ENCODE data around the gene PLA2G6. TPM values are rescaled to one million over a fixed set of nuclear protein-coding genes. Genes with fewer than 3 reads are reported as not detected.

The PLA2G6 gene
- total and polyA plus RNA-seq, 2 of the 13 experiments (the other 11 are each of a cell fraction or from before 2014, with no cell fraction given): 4.8 to 11.5 TPM

DNA sequence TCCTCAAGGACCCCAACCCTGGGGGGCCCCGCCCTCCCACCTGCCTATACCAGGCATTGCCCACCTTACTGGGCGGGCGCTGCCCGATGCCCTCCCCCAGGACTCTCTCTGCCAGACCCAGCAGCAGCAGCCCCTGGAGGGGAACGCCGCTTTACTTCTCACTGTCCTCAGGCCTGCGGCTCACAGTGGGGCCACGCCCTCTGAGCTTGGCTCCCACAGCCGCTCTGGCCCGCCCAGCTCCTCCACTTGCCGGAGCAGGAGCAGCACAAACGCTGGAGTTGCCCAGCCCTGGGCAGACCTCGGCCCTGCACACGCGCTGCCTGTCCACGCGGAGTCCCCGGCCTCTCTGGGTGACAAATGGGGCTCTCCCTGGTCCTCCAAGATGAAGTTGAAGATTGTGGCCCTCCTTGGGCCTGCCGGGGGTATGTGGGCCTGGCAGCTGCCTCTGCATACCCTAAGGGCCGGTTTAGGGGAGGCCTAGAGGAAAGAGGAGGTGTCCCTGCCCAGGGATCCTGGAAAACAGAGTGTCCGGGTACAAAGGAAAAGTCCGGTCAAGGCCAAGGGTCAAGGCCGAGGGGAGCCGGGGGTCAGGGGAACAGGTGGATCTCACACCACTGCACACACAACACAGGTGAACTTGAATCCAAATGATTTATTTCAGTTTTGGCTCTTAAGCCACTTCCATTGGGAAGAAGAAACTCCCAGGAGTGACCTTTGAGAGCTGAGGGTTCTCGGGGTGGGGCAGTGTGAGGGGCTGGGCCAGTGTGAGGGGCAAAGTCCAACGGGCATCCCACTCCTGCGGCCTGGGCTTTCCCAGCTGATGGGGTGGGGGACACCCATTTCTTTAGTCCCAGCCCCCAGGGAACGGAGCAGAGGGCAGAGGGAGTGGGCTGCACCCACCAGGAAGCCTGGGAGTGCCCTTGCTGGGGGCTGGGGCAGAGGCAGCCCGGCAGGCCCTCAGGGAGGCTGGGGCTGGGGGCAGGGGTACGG lies 70.5 kb downstream of the PLA2G6 start (continued):
- TF ChIP-seq, protein P1, sequence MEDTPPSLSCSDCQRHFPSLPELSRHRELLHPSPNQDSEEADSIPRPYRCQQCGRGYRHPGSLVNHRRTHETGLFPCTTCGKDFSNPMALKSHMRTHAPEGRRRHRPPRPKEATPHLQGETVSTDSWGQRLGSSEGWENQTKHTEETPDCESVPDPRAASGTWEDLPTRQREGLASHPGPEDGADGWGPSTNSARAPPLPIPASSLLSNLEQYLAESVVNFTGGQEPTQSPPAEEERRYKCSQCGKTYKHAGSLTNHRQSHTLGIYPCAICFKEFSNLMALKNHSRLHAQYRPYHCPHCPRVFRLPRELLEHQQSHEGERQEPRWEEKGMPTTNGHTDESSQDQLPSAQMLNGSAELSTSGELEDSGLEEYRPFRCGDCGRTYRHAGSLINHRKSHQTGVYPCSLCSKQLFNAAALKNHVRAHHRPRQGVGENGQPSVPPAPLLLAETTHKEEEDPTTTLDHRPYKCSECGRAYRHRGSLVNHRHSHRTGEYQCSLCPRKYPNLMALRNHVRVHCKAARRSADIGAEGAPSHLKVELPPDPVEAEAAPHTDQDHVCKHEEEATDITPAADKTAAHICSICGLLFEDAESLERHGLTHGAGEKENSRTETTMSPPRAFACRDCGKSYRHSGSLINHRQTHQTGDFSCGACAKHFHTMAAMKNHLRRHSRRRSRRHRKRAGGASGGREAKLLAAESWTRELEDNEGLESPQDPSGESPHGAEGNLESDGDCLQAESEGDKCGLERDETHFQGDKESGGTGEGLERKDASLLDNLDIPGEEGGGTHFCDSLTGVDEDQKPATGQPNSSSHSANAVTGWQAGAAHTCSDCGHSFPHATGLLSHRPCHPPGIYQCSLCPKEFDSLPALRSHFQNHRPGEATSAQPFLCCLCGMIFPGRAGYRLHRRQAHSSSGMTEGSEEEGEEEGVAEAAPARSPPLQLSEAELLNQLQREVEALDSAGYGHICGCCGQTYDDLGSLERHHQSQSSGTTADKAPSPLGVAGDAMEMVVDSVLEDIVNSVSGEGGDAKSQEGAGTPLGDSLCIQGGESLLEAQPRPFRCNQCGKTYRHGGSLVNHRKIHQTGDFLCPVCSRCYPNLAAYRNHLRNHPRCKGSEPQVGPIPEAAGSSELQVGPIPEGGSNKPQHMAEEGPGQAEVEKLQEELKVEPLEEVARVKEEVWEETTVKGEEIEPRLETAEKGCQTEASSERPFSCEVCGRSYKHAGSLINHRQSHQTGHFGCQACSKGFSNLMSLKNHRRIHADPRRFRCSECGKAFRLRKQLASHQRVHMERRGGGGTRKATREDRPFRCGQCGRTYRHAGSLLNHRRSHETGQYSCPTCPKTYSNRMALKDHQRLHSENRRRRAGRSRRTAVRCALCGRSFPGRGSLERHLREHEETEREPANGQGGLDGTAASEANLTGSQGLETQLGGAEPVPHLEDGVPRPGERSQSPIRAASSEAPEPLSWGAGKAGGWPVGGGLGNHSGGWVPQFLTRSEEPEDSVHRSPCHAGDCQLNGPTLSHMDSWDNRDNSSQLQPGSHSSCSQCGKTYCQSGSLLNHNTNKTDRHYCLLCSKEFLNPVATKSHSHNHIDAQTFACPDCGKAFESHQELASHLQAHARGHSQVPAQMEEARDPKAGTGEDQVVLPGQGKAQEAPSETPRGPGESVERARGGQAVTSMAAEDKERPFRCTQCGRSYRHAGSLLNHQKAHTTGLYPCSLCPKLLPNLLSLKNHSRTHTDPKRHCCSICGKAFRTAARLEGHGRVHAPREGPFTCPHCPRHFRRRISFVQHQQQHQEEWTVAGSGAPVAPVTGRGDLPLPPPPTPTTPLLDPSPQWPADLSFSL (CRISPR knock-in tag; IDR thresholded peaks at IDR 0.05): no peak
- TF ChIP-seq, protein P2, sequence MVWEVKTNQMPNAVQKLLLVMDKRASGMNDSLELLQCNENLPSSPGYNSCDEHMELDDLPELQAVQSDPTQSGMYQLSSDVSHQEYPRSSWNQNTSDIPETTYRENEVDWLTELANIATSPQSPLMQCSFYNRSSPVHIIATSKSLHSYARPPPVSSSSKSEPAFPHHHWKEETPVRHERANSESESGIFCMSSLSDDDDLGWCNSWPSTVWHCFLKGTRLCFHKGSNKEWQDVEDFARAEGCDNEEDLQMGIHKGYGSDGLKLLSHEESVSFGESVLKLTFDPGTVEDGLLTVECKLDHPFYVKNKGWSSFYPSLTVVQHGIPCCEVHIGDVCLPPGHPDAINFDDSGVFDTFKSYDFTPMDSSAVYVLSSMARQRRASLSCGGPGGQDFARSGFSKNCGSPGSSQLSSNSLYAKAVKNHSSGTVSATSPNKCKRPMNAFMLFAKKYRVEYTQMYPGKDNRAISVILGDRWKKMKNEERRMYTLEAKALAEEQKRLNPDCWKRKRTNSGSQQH (CRISPR knock-in tag; IDR thresholded peaks at IDR 0.05; ENCODE audit: low read depth): 0 out of 2 replicates have a peak, but pooled peaks have one; percentile 24
- TF ChIP-seq ZMYM4 (CRISPR knock-in tag; IDR thresholded peaks at IDR 0.05): peak; percentile 31; the same call in 1 of the 2 replicates
- no peak for TF ChIP-seq MTF1 (CRISPR knock-in tag; IDR thresholded peaks at IDR 0.05)
- no peak for TF ChIP-seq ZSCAN30 (CRISPR knock-in tag; IDR thresholded peaks at IDR 0.05)
- peak; percentile 32; the same call in 1 of the 2 replicates for TF ChIP-seq ZC3H13 (CRISPR knock-in tag; IDR thresholded peaks at IDR 0.05)
- TF ChIP-seq KDM5A (IDR thresholded peaks at IDR 0.05; ENCODE audit: borderline replicate concordance, low read length): no peak; the same call in 1 of the 2 replicates
- TF ChIP-seq, protein P3, sequence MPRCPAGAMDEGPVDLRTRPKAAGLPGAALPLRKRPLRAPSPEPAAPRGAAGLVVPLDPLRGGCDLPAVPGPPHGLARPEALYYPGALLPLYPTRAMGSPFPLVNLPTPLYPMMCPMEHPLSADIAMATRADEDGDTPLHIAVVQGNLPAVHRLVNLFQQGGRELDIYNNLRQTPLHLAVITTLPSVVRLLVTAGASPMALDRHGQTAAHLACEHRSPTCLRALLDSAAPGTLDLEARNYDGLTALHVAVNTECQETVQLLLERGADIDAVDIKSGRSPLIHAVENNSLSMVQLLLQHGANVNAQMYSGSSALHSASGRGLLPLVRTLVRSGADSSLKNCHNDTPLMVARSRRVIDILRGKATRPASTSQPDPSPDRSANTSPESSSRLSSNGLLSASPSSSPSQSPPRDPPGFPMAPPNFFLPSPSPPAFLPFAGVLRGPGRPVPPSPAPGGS (CRISPR knock-in tag; IDR thresholded peaks at IDR 0.05): 0 out of 2 replicates have a peak, but pooled peaks have one; percentile 21
- TF ChIP-seq, protein P4, sequence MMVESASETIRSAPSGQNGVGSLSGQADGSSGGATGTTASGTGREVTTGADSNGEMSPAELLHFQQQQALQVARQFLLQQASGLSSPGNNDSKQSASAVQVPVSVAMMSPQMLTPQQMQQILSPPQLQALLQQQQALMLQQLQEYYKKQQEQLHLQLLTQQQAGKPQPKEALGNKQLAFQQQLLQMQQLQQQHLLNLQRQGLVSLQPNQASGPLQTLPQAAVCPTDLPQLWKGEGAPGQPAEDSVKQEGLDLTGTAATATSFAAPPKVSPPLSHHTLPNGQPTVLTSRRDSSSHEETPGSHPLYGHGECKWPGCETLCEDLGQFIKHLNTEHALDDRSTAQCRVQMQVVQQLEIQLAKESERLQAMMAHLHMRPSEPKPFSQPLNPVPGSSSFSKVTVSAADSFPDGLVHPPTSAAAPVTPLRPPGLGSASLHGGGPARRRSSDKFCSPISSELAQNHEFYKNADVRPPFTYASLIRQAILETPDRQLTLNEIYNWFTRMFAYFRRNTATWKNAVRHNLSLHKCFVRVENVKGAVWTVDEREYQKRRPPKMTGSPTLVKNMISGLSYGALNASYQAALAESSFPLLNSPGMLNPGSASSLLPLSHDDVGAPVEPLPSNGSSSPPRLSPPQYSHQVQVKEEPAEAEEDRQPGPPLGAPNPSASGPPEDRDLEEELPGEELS (CRISPR knock-in tag; IDR thresholded peaks at IDR 0.05): peak; percentile 21; the same call in 1 of the 2 replicates
- no peak for TF ChIP-seq IRF2 (CRISPR knock-in tag; IDR thresholded peaks at IDR 0.05)
